ENCODE data around the gene PTH1R.

The PTH1R gene

DNA sequence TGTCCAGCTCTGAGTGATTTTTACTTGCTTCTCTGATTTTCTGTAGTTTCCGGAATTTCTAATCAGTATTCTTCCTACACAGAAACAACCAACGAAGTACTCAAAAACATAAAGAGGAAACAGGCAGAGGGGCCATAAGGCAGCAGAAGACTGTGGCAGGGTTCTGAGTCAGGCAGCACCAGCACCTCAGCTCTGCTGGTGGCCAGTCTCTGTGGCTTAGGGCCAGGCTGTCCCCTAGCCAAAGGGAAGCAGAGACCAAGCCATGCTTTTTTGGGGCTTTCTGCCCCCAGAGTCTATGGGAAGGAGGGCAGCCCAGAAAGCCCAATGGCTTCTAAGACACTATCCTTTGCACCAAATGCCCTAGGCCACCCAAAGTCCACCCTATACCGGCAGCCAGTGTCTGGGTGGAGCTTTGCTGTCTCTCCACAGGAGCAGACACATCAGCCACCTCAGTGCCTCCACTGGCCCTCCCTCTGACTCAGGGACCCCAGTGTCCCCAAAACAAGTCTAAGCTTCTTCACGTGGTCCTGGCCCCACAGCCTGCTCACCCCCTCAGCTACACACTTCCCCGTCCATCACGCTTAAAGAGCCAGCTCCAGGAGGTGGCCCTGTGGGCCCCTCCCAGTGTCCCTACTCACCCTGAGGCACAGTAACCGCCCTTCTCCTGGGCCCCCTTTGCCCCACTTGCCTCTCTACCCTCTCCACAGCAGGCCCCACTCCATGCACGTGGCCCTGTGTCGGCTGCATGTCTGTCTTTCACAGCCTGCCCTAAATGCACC is 52.8 kb downstream of the PTH1R start:
- DNase-seq (ENCODE audit: low read depth) = no peak

- DNase-seq (ENCODE audit: low read depth) = no peak
Observed at GRCh38 chr3:46930945-46931403, 53.5 kb downstream of the PTH1R start.

DNA sequence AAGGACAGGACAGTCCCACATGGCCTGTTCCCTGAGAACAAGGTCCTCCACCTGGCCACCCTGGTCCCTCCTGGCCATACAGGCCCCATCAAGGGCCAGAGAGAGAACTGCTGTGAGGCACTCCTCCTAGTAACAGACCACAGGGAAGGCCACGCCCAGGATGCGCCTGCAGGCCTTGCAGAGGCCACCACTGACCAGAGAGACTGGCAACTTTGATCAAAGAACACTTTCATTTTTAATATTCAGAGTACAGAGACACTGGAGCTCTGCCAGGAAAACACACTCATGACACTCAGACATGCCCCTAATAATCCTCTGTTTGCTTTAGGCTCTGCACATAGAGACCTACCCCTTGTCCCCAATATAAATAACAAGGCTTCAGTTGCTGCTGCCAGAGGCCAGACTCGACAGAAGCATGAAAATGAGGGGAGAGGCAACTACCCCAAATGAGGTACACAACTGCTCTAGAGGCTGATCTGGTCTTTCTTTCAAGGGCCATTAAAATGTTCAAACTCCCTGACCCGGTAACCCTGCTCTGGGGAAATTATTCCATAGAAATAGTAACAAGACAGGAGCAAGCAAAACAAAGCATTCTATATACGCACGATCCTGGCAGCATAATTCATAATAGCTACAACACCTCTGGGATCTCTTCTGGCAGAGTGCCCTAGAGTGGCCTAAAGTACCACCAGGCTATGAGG is 54.3 kb downstream of the PTH1R start:
- DNase-seq (ENCODE audit: low read depth) = no peak

DNA sequence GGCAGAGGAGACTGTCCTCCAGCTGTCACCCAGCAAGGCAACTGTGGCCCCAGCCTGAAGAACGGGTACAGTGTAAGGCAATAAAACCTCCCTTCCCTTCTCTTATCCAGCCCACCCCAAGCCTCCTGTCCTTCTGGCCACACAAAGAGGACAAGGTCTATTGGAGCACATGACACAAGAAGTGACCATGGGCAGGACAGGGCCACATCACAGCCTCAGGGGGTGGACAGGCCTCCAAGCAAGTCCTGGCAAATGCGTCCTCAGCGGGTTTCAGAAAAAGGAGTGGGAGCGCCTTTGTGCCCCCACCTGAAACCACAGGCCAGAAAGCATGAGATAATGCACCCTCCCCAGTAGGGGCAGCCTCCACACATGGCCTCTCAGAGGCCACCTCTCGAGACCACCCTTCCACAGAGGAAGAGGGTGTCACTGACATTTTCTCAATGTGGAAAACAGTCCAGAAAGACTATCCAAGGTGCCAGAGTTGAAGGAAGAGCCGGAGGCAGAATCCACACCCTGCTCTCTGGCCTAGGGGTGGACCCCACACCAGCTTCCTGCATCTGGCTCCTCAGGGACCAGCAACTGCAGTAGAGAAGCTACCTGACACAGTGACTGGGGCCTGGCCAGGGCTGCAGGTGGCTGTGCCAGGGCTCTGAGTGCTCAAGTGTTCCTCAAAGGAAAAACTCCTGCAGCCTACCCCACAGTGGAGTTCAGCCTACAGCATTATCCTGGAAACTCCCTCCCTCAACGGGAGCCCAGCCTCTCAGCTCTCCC is 55.1 kb downstream of the PTH1R start:
- no peak for DNase-seq (ENCODE audit: low read depth)

DNA sequence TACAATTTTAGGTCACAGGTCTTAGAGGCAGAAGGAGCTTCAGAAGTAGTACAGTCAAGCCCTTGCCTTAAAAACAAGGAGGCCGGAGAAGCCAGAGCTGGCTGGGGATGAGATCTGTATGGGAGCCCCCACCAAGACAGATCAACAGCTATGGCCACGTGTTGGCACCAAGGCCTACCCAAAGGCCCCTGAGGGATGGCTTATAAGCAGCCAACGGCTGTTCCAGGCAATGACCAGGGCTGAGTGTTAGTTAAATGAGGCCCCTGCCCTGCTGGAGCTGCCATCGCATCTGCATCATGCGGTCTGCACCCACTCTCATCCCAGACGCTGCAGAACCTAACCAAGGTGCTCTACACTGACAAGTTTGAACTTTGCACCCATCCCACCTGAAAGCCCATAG is 55.7 kb downstream of the PTH1R start:
- DNase-seq (ENCODE audit: low read depth) = no peak

DNA sequence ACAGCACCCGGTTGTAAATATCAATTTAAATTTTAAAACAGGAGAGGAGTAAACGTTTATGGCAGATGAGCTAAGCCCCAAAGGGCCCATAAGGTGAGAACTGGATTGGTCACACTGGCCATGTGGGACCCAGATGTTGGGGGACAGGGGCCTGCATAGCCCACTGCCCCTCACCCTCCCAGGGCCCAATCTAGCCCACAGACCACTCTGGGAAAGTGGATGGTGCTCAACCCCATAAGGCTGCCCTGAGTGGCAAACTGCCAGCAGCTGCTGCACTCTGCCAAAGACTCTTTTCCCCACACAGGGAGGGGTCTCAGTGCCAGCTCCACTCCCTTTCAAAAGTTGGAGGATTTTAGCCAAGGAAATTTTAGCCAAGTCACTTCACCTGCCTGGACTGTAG is 56.6 kb downstream of the PTH1R start:
- no peak for DNase-seq (ENCODE audit: low read depth)

- DNase-seq (ENCODE audit: low read depth) = no peak
Observed at GRCh38 chr3:46934498-46935167, 57.1 kb downstream of the PTH1R start.

GRCh38 chr3:46935168-46935858 is 57.8 kb downstream of the PTH1R start:
- DNase-seq (ENCODE audit: low read depth) = no peak

DNA sequence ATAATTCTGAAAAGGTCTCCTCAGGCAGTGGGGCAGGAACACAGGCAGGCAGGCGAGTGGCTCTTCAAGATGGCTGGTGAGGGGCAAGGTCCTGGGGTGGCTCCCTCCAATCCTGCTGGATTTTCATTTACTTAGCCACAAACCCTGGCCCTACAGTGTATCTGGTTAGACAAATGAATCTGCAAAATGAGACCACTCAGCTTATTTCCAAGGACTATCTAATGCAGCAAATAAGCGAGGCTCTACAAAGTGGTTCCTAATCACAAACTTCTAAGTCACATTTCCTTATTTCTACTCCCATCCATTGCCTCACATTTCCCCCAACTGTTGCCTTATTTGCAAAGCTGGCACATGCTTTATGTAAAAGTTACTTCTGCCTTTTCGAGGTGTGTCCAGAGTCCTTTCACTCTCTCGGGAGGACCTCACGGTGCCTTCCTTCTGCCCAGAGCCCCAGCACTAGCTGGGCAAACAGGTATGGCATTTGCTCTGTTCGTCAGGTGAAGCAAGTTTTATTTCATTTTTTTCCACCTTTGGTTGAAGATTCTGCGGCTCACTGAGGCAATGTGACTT is 58.6 kb downstream of the PTH1R start:
- no peak for DNase-seq (ENCODE audit: low read depth)

GRCh38 chr3:46936733-46937250 is 59.3 kb downstream of the PTH1R start:
- DNase-seq (ENCODE audit: low read depth) = no peak

DNA sequence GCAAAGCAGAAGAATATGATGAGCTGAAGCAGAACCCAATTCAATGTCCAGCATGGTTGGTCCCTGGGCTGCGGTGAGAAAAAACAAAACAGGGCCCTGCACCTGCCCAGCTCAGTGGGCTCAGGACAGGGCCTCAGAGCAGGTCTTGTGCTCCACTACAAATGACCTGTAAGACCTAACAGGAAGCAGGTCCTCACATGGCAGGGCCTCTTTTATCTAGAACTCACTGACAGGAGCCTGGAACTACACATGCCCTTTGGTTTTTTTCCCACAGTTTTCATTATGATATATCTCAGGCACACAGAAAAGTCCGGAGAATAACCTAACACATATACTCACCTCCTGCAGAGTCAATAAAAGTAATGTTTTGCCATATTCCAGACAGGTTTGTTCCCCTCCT is 60.6 kb downstream of the PTH1R start:
- DNase-seq (ENCODE audit: low read depth) = no peak

GRCh38 chr3:46939578-46940445 is 62.3 kb downstream of the PTH1R start:
- no peak for DNase-seq (ENCODE audit: low read depth)

- no peak for DNase-seq (ENCODE audit: low read depth)
Observed at GRCh38 chr3:46942076-46942475, 64.6 kb downstream of the PTH1R start.

GRCh38 chr3:46942481-46943236 is 65.1 kb downstream of the PTH1R start:
- DNase-seq (ENCODE audit: low read depth) = no peak

DNA sequence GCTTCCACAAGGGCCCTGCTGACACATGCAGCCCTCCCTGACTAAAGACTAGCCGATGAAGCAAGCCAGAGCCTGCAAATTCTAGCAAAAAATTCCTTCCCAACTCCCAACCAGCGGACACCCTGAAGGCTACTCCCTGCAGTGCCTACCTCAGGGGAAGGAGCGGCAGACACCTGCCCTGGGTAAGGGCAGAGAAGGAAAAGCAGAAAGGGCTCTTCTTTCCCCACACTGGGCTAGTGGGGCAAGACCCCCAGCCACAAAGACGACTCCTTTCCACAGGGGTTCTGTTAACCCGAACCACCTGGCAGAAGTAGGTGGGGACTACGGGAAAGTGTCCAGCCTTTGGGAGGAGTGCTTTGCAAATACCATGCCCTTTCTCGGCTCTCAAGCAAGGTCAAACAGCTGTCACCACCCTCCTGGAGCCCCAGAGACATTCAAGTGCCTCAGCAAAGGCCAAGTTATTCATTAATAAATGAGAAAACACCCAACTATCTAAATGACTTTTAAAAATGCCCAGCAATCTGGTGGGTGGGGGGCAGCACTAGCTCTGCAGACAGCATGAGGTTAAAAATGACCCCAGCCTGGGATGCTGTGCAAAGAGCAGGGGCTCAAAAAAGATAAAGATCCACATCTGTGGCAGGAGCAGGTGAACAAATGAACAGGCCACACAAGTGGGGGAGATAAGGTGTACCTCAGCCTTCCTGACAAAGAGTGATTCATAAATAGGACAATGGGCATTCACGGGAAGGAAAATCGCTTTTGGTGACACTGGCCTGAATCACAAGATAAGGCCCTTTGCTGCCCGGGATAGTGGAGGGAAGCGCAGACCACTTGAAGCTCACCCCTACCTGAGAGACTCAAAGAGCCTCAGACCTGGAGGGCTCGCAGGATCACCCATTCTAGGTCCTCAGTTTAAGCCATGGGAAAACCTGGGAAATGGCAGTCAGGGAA is 66.0 kb downstream of the PTH1R start:
- no peak for DNase-seq (ENCODE audit: low read depth)

- DNase-seq (ENCODE audit: low read depth) = no peak
Observed at GRCh38 chr3:46944191-46944590, 66.7 kb downstream of the PTH1R start.

DNA sequence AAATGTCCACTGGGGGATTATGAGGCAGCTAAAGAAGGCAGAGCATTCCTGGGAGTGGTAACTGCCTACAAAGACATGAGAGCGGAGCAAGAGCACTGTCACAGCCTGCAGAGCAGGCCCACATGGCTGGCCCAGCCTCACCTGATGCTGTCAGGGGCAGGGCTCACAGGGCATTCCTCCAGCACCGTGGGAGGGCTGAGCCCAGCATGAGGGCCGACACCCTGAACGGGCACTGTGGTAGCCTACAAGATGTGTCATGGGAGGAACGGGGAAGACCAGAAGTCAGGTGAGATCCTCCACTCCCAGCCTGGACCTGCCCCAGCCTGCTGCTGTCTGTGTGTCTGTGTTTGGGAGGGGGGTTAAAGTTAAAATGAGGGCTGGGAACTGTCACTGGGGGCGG is 68.9 kb downstream of the PTH1R start:
- no peak for DNase-seq (ENCODE audit: low read depth)

Data from stimulated activated CD8-positive, alpha-beta memory T cell treated with anti-CD3 and anti-CD28 coated beads, Interleukin-15, amount 100 ng/mL, for 24 hours (primary cell).